SU-DHL-6 (cell line): ENCODE results near the gene ZNF227.
"Not testable (repeated sequence)": the region's sequence is repeated elsewhere in the genome, so short reads cannot be mapped to it uniquely, and the experiment has no call there.

ENCODE experiments used
- H2AFZ ChIP-seq: fragments of 200-600 bp; sonication (generic); 2 replicates; pipeline ENCODE4 v1.6.1; 2014; ENCODE audit warnings: low read depth, mild to moderate bottlenecking, moderate library complexity, mixed read lengths, antibody characterized with exemption, low read length; ENCODE audit not compliant: severe bottlenecking
- H3F3A ChIP-seq: fragments of 200-600 bp; shearing (Covaris generic); 2 replicates; pipeline ENCODE4 v1.6.0; 2016; ENCODE audit warnings: antibody characterized with exemption, mild to moderate bottlenecking; ENCODE audit not compliant: insufficient read depth
- H3K27ac ChIP-seq: fragments of 200-600 bp; sonication (generic); 2 replicates; pipeline ENCODE4 v1.5.1; 2016; ENCODE audit warnings: low read depth, mild to moderate bottlenecking, low read length, moderate library complexity, mixed read lengths
- H3K27me3 ChIP-seq: fragments of 200-600 bp; sonication (generic), shearing (Covaris generic); 2 replicates; pipeline ENCODE4 v1.6.0; 2014; ENCODE audit warnings: mild to moderate bottlenecking, low read length
- H3K36me3 ChIP-seq: fragments of 200-600 bp; sonication (generic); 2 replicates; pipeline ENCODE4 v1.6.1; 2014; ENCODE audit warnings: mild to moderate bottlenecking, low read length, mixed read lengths
- H3K4me2 ChIP-seq: fragments of 300-600, 200-600 bp; shearing (Covaris generic), sonication (generic); 2 replicates; pipeline ENCODE4 v1.6.0; 2014; ENCODE audit warnings: low read length, low read depth, mild to moderate bottlenecking; ENCODE audit not compliant: poor library complexity, severe bottlenecking
- H3K4me3 ChIP-seq: fragments of 200-600 bp; sonication (generic); 2 replicates; pipeline ENCODE4 v1.5.1; 2014; ENCODE audit warnings: antibody characterized with exemption, low read length, mild to moderate bottlenecking, mixed read lengths; ENCODE audit not compliant: insufficient read depth, poor library complexity, severe bottlenecking
- H3K79me2 ChIP-seq: fragments of 200-600 bp; sonication (generic); 2 replicates; pipeline ENCODE4 v1.6.1; 2014; ENCODE audit warnings: mild to moderate bottlenecking, low read length, moderate library complexity; ENCODE audit not compliant: insufficient read depth
- H3K9ac ChIP-seq: fragments of 200-600 bp; sonication (generic); 2 replicates; pipeline ENCODE4 v1.7.0; 2014; ENCODE audit warnings: mild to moderate bottlenecking, low read length
- H3K9me2 ChIP-seq: fragments of 200-600 bp; sonication (generic); replicated peaks from 2 replicates; pipeline ENCODE4 v1.6.1; 2014; ENCODE audit warnings: low read length; ENCODE audit not compliant: insufficient read depth
- H3K9me3 ChIP-seq: fragments of 200-600 bp; sonication (generic); 2 replicates; pipeline ENCODE4 v1.6.1; 2014; ENCODE audit warnings: low read length, mixed read lengths; ENCODE audit not compliant: insufficient read depth
- H4K20me1 ChIP-seq: fragments of 200-600 bp; sonication (generic); 2 replicates; pipeline ENCODE4 v1.6.1; 2014; ENCODE audit warnings: low read depth, mild to moderate bottlenecking, antibody characterized with exemption, low read length, moderate library complexity, mixed read lengths
- EZH2phosphoT487 ChIP-seq: fragments of 200-600 bp; sonication (generic), shearing (Covaris generic); conservative IDR thresholded peaks from 2 replicates; pipeline ENCODE4 v1.6.1; 2018; ENCODE audit warnings: mild to moderate bottlenecking, antibody characterized with exemption, low read length, moderate library complexity, mixed read lengths
- TF ChIP-seq, protein P1 (sequence below): fragments of 200-600 bp; sonication (generic); IDR thresholded peaks from one replicate; pipeline ENCODE4 v1.5.1; 2017; ENCODE audit warnings: antibody characterized with exemption, mild to moderate bottlenecking, low read length, moderate library complexity; ENCODE audit not compliant: insufficient read depth, poor library complexity, severe bottlenecking

ZNF227 gene

GRCh38 chr19:44204772-44205171 is 7.6 kb upstream of the ZNF227 start:
- no peaks in the 10 kb centered on the region for H3K79me2 ChIP-seq
- no peak overlapping the region for H3K9ac ChIP-seq
- peaks cover 13% of the 10 kb centered on the region; the same call in 1 of the 2 replicates for H3K9me3 ChIP-seq
- H3K27me3 ChIP-seq: no peaks in the 10 kb centered on the region
- no peak for TF ChIP-seq EZH2phosphoT487
- TF ChIP-seq, protein P1, sequence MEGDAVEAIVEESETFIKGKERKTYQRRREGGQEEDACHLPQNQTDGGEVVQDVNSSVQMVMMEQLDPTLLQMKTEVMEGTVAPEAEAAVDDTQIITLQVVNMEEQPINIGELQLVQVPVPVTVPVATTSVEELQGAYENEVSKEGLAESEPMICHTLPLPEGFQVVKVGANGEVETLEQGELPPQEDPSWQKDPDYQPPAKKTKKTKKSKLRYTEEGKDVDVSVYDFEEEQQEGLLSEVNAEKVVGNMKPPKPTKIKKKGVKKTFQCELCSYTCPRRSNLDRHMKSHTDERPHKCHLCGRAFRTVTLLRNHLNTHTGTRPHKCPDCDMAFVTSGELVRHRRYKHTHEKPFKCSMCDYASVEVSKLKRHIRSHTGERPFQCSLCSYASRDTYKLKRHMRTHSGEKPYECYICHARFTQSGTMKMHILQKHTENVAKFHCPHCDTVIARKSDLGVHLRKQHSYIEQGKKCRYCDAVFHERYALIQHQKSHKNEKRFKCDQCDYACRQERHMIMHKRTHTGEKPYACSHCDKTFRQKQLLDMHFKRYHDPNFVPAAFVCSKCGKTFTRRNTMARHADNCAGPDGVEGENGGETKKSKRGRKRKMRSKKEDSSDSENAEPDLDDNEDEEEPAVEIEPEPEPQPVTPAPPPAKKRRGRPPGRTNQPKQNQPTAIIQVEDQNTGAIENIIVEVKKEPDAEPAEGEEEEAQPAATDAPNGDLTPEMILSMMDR: no peak
- no peaks in the 10 kb centered on the region; the same call in 1 of the 2 replicates for H3F3A ChIP-seq
- no peak overlapping the region for H2AFZ ChIP-seq
- H3K27ac ChIP-seq: no peak overlapping the region
- 0 out of 2 replicates have a peak, but pooled peaks cover 3% of the 10 kb centered on the region for H3K36me3 ChIP-seq
- H3K9me2 ChIP-seq: no peaks in the 10 kb centered on the region
- H3K4me3 ChIP-seq: no peak overlapping the region
- no peaks in the 10 kb centered on the region for H4K20me1 ChIP-seq
- H3K4me2 ChIP-seq: no peak overlapping the region

GRCh38 chr19:44207126-44207803 is 5.1 kb upstream of the ZNF227 start:
- no peaks in the 10 kb centered on the region; the same call in 1 of the 2 replicates for H3F3A ChIP-seq
- H3K9me2 ChIP-seq: no peaks in the 10 kb centered on the region
- peaks cover 13% of the 10 kb centered on the region; the same call in 1 of the 2 replicates for H3K9me3 ChIP-seq
- H3K27ac ChIP-seq: peak overlapping the region; percentile 27
- peak overlapping the region; percentile 64 for H3K4me2 ChIP-seq
- no peaks in the 10 kb centered on the region for H3K79me2 ChIP-seq
- no peaks in the 10 kb centered on the region for H3K27me3 ChIP-seq
- peak overlapping the region; percentile 64 for H3K9ac ChIP-seq
- TF ChIP-seq, protein P1: no peak
- no peak for TF ChIP-seq EZH2phosphoT487
- H4K20me1 ChIP-seq: no peaks in the 10 kb centered on the region
- H3K4me3 ChIP-seq: peak overlapping the region; percentile 67
- H3K36me3 ChIP-seq: 0 out of 2 replicates have a peak, but pooled peaks cover 3% of the 10 kb centered on the region
- peak overlapping the region; percentile 98 for H2AFZ ChIP-seq

DNA sequence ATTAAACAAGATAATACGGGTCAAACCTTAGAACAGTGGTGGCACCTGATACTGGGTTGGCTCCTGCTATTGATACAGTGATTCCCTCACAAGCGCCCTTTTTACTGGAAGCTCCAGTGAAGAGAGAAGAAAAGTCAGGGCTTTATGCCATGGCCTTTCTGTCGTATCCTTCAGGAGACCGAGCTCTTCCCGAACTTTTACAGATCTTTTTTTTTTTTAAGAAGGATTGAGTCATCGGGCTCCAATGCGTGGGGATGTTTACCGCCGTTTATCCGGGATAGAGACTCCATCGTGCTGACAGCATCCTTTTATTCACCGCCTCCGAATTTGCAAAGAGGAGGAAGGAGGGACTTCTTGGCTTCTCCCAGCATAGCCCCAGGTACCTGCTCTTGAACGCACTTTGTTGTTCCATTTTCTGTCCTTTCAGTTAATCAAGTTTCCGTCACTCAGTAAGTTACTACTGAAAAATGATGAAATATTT is 574 bp downstream of the ZNF227 start:
- Histone ChIP-seq H3K79me2 (peaks cover 35% of the 10 kb centered on the region), H3K4me3 (peak overlapping the region; percentile 82), H3K27ac (peak overlapping the region; percentile 53; the same call in 1 of the 2 replicates), H2AFZ (peak overlapping the region; percentile 98), H3K9ac (peak overlapping the region; percentile 65), H3K4me2 (peak overlapping the region; percentile 84), H3K9me2 (no peaks in the 10 kb centered on the region), H3K36me3 (peaks cover 11% of the 10 kb centered on the region), H3F3A (no peaks in the 10 kb centered on the region), H4K20me1 (no peaks in the 10 kb centered on the region), H3K27me3 (no peaks in the 10 kb centered on the region), H3K9me3 (no peaks in the 10 kb centered on the region)
- no peak for TF ChIP-seq EZH2phosphoT487
- TF ChIP-seq, protein P1: no peak

- not testable (repeated sequence) for H3K4me3 ChIP-seq, H3K9ac ChIP-seq, H3K9me2 ChIP-seq, H2AFZ ChIP-seq, H3F3A ChIP-seq, H3K27ac ChIP-seq, H3K27me3 ChIP-seq, H3K4me2 ChIP-seq, H4K20me1 ChIP-seq, H3K9me3 ChIP-seq
- Histone ChIP-seq H3K36me3 (peaks cover 18% of the 10 kb centered on the region), H3K79me2 (peaks cover 13% of the 10 kb centered on the region)
Measured at GRCh38 chr19:44219926-44220325, 7.6 kb downstream of the ZNF227 start.

GRCh38 chr19:44220761-44221160 is 8.4 kb downstream of the ZNF227 start:
- H3K9ac ChIP-seq, H3K27me3 ChIP-seq, H2AFZ ChIP-seq, H3F3A ChIP-seq, H3K9me2 ChIP-seq, H3K9me3 ChIP-seq, H3K4me3 ChIP-seq, H3K4me2 ChIP-seq, H3K27ac ChIP-seq, H4K20me1 ChIP-seq: not testable (repeated sequence)
- Histone ChIP-seq H3K79me2 (peaks cover 11% of the 10 kb centered on the region), H3K36me3 (peaks cover 18% of the 10 kb centered on the region)
